ENCODE data around the gene RAB35.

RAB35 gene

GRCh38 chr12:120116441-120116791, at the start of gene RAB35:
Gene RAB35, minus strand, starts transcription at chr12:120116753. Its CDS starts 103 bp downstream, at chr12:120116650.
- DNase-seq (ENCODE audit: low spot score): no peak

DNA sequence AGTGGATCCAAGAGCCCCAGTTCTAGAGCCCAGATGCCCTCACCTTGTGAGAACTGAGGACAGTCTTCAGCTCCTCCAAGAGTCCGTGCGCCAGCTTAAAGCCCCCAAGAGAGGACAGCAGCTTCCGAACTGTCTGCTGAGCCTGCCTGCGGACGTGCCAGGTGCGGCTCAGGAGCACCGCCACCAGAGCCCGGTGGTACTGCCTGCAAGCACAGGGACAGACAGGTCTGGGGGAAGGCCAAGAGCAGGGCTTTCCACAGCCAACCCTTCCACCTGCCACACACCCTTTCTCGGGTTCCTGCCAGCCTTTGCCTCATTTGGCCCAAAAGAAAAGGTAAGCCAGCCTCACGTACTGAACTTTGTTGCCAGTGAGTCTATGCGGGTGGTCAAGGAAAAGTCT, 47.7 kb upstream of the RAB35 start:
- no peak for DNase-seq (ENCODE audit: low spot score)

- DNase-seq (ENCODE audit: low spot score): no peak
Observed at GRCh38 chr12:120162763-120163162, 46.2 kb upstream of the RAB35 start.

GRCh38 chr12:120161852-120162251, 45.3 kb upstream of the RAB35 start:
- no peak for DNase-seq (ENCODE audit: low spot score)

DNA sequence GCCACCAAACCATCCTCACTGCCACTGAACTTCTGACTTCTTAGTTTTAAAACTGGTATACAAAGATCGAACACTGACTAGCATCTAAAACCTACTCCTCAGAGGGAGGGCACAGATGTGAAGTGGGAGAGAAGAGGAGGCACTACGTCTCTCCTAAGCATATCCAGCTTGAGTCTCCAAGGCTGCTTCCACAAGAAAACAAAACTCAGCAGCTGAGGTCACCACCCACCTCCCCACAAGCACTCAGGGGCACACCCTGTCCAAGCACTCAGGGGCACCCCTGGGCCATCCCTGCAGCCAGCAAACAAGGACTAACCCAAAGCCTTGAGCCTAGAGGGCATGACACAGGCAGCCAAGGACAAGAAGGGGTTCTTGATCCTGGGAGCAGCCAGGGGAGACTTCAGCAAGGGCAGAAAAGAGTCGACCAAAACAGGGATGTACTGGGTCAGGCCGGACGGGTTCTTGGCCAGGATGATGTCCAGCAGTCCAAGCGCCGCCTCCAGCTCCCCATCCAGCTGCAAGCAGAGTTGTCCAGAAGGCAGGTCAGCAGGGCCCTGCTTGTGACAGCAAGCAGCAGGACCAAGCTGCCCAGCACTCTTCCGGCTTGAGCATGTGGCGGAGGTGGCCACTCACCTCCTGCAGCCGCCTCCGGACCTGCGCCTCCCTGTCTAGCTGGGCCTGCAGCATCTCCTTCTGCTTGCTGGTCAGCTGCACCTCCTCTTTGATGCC, 43.1 kb upstream of the RAB35 start:
- no peak for DNase-seq (ENCODE audit: low spot score)

DNA sequence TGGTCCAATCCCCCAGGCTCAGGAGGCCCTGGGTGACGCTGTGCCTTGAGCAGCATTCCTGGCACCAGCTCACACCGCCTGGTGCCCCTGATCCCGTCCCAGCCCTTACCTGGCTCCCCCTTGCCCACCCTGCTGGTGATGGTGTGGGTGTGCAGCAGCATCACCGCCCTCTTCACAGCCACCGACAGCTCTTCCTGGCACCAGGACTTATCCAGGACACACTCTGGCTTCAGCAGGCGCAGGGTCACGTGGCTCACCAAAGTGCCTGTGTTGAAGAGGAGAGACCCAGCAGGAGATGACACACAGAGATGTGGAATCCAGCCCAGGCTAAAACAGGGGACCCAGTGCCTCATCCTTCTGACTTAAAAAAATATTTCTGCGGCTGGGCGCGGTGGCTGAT, 41.8 kb upstream of the RAB35 start:
- no peak for DNase-seq (ENCODE audit: low spot score)

GRCh38 chr12:120157678-120158077, 41.1 kb upstream of the RAB35 start:
- no peak for DNase-seq (ENCODE audit: low spot score)

DNA sequence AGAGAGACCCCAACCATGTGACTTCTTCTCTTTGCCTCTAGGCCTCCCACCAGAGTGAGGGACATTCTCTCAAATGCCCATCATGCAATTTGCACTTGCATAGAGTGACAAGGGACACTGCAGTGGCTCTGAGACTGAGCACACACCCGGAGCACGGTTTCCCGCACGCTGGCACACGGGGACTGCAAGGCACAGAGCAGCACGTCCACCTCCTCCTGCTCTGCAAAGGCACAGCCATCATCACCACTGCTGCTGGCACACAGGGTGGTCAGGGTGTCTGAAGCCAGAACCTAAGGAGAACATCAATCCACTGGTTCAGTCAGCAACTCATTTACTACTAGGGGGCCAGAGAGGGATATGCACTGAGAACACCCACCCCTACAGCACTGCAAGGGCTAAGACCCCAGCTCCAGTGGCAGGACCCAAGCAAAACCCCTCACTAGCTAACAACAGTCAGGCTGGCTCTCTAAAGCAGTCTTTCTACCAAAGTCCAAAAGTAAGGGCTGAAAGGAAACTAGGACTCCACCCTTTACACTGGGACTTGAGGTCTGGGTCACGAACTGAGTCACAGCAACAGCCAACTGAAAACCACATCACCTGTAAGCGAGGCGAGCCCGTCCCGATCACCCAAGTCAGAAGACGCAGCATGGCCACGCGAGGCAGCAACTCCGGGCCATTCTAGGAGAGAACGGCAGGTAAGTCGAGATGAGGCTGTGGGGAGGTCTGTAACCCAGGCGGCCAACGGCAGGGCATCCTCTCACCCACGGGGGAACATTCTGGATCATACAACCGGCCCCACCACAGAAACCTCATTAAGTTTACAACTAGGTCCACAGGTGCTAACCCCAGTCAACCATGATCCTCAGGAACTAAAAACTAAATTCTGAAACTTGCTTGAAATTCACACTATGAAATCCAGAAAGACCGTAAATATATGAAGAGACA, 40.0 kb upstream of the RAB35 start:
- no peak for DNase-seq (ENCODE audit: low spot score)

- no peak for DNase-seq (ENCODE audit: low spot score)
Observed at GRCh38 chr12:120155072-120155471, 38.5 kb upstream of the RAB35 start.

- DNase-seq (ENCODE audit: low spot score): no peak
Observed at GRCh38 chr12:120150919-120151525, 34.5 kb upstream of the RAB35 start.

GRCh38 chr12:120148011-120148410, 31.5 kb upstream of the RAB35 start:
- no peak for DNase-seq (ENCODE audit: low spot score)

- DNase-seq (ENCODE audit: low spot score): no peak
Observed at GRCh38 chr12:120145164-120145563, 28.6 kb upstream of the RAB35 start.

DNA sequence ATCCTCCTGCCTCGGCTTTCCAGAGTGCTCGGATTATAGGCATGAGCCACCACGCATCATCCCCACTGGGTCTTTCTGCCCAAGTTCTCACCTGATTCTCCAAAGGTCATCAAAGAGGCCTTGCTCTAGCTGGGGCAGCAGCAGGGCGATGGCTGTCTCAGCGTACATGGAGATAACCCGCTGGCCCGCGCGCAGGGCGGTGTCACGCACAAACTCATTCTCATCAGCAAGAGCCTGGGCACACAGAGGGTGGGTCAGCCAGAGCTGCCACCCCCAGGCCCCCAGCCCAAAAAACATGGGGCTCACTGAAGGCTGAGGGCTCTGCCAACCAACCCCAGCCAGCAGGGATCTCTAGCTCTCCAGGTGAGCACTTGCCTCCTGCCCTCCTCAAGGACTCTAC, 27.7 kb upstream of the RAB35 start:
- no peak for DNase-seq (ENCODE audit: low spot score)

DNA sequence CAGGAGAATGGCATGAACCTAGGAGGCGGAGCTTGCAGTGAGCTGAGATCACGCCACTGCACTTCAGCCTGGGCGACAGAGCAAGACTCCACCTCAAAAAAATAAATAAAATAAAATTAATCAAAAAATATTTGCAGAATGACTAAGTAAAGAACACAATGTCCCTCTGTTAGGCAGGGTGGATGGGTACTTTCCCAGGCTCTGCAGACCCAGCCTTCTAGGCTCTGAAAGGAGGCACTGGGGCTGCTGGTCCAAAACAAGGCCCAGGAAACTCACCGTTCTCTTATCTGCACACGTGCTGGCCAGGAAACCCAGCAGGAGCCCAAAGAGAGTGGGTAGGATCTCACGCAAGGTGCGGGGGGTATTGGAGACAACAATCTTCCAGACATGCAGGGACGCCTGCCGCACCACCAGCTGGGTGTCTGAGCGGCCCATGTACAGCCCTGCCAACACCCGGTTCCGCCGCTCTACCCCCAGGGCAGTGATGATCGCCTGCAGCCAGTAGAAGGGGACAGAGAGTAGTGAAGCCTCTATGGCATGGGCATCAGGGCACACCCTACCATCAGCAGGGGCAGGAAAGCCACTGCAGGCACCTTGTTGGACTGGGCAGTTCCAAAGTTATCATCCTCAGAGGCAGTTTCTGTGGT, 25.8 kb upstream of the RAB35 start:
- DNase-seq (ENCODE audit: low spot score): no peak

GRCh38 chr12:120141336-120141735, 24.8 kb upstream of the RAB35 start:
- DNase-seq (ENCODE audit: low spot score): no peak

DNA sequence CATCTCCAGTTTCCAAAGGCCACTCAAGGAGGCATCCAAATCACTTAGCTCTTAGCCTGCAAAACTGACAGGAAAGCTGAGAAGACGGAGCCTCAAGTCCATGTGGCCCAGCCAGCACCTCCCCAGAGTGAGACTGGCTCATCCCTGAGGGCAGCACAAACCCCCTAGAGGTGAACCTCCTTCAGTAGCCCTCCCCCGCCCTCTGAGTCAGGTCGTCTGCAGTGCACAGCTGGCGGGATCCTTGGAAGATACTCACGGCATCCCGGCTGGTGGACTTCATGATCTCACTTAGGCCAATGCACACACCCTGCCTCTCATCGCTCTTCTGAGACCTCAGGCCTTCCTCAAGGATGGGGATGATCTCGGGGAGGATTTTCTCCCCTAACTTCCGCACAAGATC, 24.1 kb upstream of the RAB35 start:
- no peak for DNase-seq (ENCODE audit: low spot score)

DNA sequence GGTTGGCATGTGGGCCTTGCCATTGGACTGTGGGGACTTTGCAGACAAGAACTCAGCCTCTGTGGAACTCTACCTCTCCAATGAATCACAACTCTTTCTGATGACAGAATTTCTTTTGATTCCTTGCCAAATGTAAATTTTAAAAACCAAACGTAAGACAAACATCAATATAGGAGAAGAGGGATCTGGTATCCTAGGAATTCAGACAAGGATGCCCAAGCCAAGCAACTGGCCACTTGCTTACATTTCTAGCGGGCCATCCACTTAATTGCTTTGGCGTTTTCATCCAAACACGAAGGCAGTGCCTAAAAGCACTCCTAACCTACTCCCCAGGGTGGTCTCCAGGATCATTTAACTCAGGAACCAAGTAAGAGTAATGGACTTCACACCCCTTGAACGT, 23.4 kb upstream of the RAB35 start:
- DNase-seq (ENCODE audit: low spot score): no peak

- DNase-seq (ENCODE audit: low spot score): no peak
Observed at GRCh38 chr12:120138366-120138765, 21.8 kb upstream of the RAB35 start.

DNA sequence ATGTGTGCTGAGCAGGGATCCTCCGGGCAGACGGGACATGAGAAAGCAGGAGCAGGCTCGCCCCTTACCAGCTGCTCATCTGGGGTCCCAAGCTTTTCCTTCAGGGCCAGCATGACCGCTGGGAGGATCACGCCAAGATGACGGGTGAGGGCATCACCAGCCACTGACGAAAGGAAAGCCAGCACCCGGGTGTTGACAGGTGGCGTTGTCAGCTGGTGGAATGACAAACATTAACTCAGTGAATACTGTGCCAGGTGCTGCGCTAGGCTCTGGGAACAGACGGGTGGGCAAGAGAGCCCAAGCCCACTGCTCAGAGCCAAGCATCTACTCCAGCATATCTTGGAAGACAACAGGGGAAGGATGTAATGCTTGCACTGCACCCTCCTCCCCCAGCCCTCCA, 21.3 kb upstream of the RAB35 start:
- no peak for DNase-seq (ENCODE audit: low spot score)

- DNase-seq (ENCODE audit: low spot score): no peak
Observed at GRCh38 chr12:120136093-120136770, 19.7 kb upstream of the RAB35 start.

- no peak for DNase-seq (ENCODE audit: low spot score)
Observed at GRCh38 chr12:120134307-120134980, 17.9 kb upstream of the RAB35 start.
